IgD-negative memory B cell (primary cell): ENCODE measurements around the gene ABCA12. TPM values are rescaled to one million over a fixed set of nuclear protein-coding genes. Genes with fewer than 3 reads are reported as not detected.
A peak's percentile ranks its signal among the peaks of the same experiment; 100 is the strongest.

ENCODE experiments used
- H3K27ac Mint-ChIP-seq, 3 donors: one replicate each; pipeline ENCODE4 v1.8.0; 2020 to 2022; ENCODE audit warnings: mild to moderate bottlenecking in 3 of 3, mixed read lengths in 3 of 3, moderate library complexity in 1 of 3
- H3K27me3 Mint-ChIP-seq: one replicate; pipeline ENCODE4 v1.8.0; 2021; ENCODE audit warnings: mixed read lengths
- H3K36me3 Mint-ChIP-seq: one replicate; pipeline ENCODE4 v1.8.0; 2020; ENCODE audit warnings: mild to moderate bottlenecking, mixed read lengths
- H3K4me1 Mint-ChIP-seq, 3 donors: one replicate each; pipeline ENCODE4 v1.8.0; 2020 to 2022; ENCODE audit warnings: mixed read lengths in 3 of 3, mild to moderate bottlenecking in 1 of 3
- H3K4me3 Mint-ChIP-seq, 4 donors: one replicate each; pipeline ENCODE4 v1.8.0; 2020 to 2022; ENCODE audit warnings: mild to moderate bottlenecking in 4 of 4, mixed read lengths in 4 of 4, moderate library complexity in 3 of 4
- H3K9me3 Mint-ChIP-seq, 3 donors: one replicate each; pipeline ENCODE4 v1.8.0; 2020 to 2021; ENCODE audit warnings: mixed read lengths in 3 of 3, mild to moderate bottlenecking in 1 of 3
- polyA plus RNA-seq: library from polyadenylated mRNA; unstranded; fragments of 300-500 nt; fragmentation: Illumina TruSeq; gene quantifications from one replicate; pipeline ENCODE4 v1.2.3, GENCODE V29; 2021

Gene ABCA12
- polyA plus RNA-seq, 1 donor from 2014 or later: not detected

DNA sequence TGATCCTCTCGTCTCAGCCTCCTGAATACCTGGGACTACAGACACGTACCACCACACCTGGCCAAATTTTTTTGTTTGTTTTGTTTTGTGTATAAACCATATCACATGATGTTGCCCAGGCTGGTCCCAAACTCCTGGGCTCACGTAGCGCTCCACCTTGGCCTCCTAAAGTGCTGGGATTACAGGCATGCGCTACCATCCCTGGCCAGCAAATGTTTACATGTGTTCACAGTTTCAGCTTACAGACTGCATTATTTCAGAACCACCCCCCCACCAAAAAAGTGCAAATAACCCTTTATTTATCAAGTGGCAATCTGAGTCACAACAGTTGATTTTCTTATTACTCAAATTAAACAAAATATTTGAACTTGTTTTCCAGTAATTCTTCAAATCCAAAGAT, 54.3 kb downstream of the ABCA12 start:
- Mint-ChIP-seq H3K9me3 (no peaks in the 10 kb centered on the region), H3K4me3 (no peak overlapping the region), H3K27ac (no peak overlapping the region), H3K27me3 (no peaks in the 10 kb centered on the region), H3K36me3 (no peaks in the 10 kb centered on the region), H3K4me1 (no peaks in the 10 kb centered on the region)

DNA sequence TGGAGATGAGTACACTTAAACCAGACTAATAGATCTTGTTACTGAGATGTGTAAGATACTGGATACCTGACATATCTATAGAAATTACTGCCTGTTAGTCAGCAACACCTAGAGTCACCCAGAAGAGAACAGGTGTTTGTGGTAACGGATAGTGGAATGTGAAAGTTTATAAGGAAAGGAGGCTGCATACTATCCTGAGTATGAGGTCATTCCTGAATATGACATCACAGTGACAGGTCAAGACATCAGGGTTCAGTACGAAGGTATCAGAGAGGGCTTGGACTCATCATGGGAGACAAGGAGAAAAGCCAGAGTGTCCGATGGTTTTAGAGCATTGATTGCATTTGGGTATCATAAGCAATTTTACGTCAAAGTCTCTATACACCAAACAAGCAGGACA, 55.3 kb downstream of the ABCA12 start:
- Mint-ChIP-seq H3K36me3 (no peaks in the 10 kb centered on the region), H3K4me3 (no peak overlapping the region), H3K4me1 (no peaks in the 10 kb centered on the region), H3K27me3 (no peaks in the 10 kb centered on the region), H3K9me3 (no peaks in the 10 kb centered on the region), H3K27ac (no peak overlapping the region)

DNA sequence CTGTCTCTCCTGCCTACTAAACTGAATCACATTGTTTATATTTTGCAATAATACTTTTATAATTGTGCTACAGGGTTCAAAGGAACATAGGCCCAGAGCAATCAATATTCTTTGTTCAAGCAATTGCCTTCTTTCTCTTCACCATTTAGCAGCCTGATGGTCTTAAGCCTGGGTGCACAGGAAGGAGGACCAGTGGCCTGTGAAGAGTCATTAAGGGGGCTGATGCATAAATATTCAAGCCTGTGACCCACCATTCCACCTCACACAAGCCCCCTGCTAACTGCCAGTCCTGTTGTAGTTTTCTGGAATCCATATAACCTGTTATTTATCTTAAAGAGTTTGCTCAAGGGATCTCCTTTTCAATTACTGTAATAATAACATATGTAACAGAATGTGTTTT, 56.0 kb downstream of the ABCA12 start:
- no peaks in the 10 kb centered on the region for H3K36me3 Mint-ChIP-seq
- no peaks in the 10 kb centered on the region for H3K4me1 Mint-ChIP-seq
- no peak overlapping the region for H3K27ac Mint-ChIP-seq
- H3K9me3 Mint-ChIP-seq: no peaks in the 10 kb centered on the region
- no peaks in the 10 kb centered on the region for H3K27me3 Mint-ChIP-seq
- no peak overlapping the region for H3K4me3 Mint-ChIP-seq

DNA sequence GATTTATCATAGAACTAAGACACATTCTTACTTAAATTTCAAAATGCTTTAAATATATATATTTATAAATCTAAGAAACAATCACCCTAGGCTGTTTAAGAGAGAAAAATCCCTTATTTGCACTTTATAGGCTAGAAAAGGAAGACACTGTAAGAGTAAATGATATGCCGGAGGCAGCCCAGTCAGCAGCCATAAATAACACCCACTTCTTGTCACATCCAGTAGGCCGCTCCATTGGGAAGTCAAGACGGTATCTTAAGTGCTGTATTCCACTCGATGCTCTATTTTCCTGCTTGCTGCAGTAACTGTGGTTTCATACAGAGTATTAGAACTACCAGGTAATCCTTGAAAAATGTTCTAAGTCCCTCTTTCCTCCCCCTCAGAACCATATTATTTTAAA, 57.9 kb downstream of the ABCA12 start:
- Mint-ChIP-seq H3K27me3 (no peaks in the 10 kb centered on the region), H3K36me3 (no peaks in the 10 kb centered on the region), H3K4me1 (no peaks in the 10 kb centered on the region), H3K4me3 (no peak overlapping the region), H3K9me3 (no peaks in the 10 kb centered on the region), H3K27ac (no peak overlapping the region)

- H3K27ac Mint-ChIP-seq: no peak overlapping the region
- no peak overlapping the region for H3K4me3 Mint-ChIP-seq
- peaks cover 1% of the 10 kb centered on the region for H3K27me3 Mint-ChIP-seq
- H3K4me1 Mint-ChIP-seq: no peaks in the 10 kb centered on the region
- H3K9me3 Mint-ChIP-seq: peaks cover 0 to 1% (median 0%) of the 10 kb centered on the region in 3 donors
- H3K36me3 Mint-ChIP-seq: peaks cover 1% of the 10 kb centered on the region
Measured at GRCh38 chr2:215071676-215072075, 66.8 kb downstream of the ABCA12 start.

GRCh38 chr2:215068399-215068798, 70.0 kb downstream of the ABCA12 start:
- H3K27ac Mint-ChIP-seq: no peak overlapping the region
- H3K4me3 Mint-ChIP-seq: no peak overlapping the region
- H3K4me1 Mint-ChIP-seq: no peaks in the 10 kb centered on the region
- H3K27me3 Mint-ChIP-seq: peaks cover 2% of the 10 kb centered on the region
- peaks cover 0 to 3% (median 0%) of the 10 kb centered on the region in 3 donors for H3K9me3 Mint-ChIP-seq
- H3K36me3 Mint-ChIP-seq: peaks cover 1% of the 10 kb centered on the region

DNA sequence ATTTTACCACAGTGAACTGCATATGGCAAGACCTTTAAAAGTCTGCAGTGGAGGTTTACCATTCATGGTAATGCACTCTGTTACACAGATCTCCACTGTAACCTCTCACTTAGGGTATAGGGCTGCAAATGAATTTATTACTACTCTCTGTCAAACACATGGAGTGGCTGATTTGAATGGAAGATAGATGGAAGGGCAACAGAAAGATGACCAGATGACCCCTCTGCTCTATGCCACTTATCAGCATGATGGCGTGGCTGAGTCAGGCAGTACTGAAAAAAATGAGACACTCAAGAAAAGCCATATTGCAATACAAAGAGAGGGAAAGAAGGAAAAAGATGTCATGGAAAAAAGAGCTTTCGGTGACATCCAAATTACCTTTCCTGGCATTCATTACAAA, 72.3 kb downstream of the ABCA12 start:
- H3K4me3 Mint-ChIP-seq: no peak overlapping the region
- no peaks in the 10 kb centered on the region for H3K4me1 Mint-ChIP-seq
- H3K36me3 Mint-ChIP-seq: peaks cover 1% of the 10 kb centered on the region

DNA sequence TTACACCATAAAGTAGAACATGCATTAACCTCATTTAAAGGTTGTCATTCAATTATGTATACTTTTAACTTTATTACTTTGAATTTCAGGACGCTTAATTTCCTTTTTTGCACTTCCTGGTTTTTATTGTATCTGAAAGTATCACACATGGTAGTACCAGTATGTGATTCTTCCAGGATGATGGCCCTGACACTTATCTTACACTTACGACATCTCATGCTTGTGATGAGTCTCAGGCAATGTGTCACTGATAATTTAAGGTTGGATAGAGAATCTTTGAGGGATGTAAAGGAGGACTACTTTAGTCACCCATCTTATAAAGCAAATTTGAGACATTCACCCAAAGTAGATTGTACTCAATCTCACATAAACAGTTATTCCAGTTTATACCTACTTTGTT, 74.9 kb downstream of the ABCA12 start:
- Mint-ChIP-seq H3K4me1 (no peaks in the 10 kb centered on the region), H3K9me3 (peaks cover 0 to 3% (median 0%) of the 10 kb centered on the region in 3 donors), H3K27ac (no peak overlapping the region), H3K27me3 (peaks cover 2% of the 10 kb centered on the region), H3K4me3 (no peak overlapping the region), H3K36me3 (no peaks in the 10 kb centered on the region)

More for the DNA sequence above, 72.3 kb downstream of the ABCA12 start:
- H3K9me3 Mint-ChIP-seq: peaks cover 0 to 3% (median 0%) of the 10 kb centered on the region in 3 donors
- H3K27ac Mint-ChIP-seq: no peak overlapping the region
- H3K27me3 Mint-ChIP-seq: peaks cover 2% of the 10 kb centered on the region

- Mint-ChIP-seq H3K36me3 (no peaks in the 10 kb centered on the region), H3K27me3 (peaks cover 2% of the 10 kb centered on the region), H3K9me3 (peaks cover 0 to under 1% (median 0%) of the 10 kb centered on the region in 3 donors), H3K4me1 (no peaks in the 10 kb centered on the region), H3K4me3 (no peak overlapping the region), H3K27ac (no peak overlapping the region)
Measured at GRCh38 chr2:215060861-215061536, 77.4 kb downstream of the ABCA12 start.

GRCh38 chr2:215059724-215060123, 78.7 kb downstream of the ABCA12 start:
- H3K4me3 Mint-ChIP-seq: no peak overlapping the region
- no peak overlapping the region for H3K27ac Mint-ChIP-seq
- no peaks in the 10 kb centered on the region for H3K4me1 Mint-ChIP-seq
- no peaks in the 10 kb centered on the region for H3K36me3 Mint-ChIP-seq
- H3K27me3 Mint-ChIP-seq: peaks cover 2% of the 10 kb centered on the region
- H3K9me3 Mint-ChIP-seq: no peaks in the 10 kb centered on the region

GRCh38 chr2:215055891-215056290, 82.5 kb downstream of the ABCA12 start:
- Mint-ChIP-seq H3K4me1 (no peaks in the 10 kb centered on the region), H3K27ac (peak overlapping the region in 1 of 3 donors; percentile 4), H3K27me3 (no peaks in the 10 kb centered on the region), H3K4me3 (no peak overlapping the region), H3K9me3 (no peaks in the 10 kb centered on the region), H3K36me3 (no peaks in the 10 kb centered on the region)

DNA sequence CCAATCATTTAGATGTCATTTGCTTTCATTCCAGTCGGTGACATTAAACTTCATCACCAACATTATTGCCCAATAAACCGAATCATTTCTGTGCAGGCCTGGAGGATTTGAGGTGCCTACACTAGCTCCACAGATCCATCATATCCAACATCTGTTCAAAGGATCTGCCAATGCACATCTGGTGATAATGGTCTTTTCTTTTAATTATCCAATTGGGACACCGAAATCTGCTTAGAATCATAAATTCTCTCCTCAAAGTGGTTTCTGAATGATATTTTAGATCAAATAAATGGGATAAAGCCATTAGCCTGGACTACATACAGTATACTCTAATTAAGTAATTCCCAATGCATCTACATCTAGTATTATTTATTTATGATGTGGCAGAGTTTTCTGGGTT, 85.6 kb downstream of the ABCA12 start:
- Mint-ChIP-seq H3K27me3 (no peaks in the 10 kb centered on the region), H3K9me3 (no peaks in the 10 kb centered on the region), H3K4me1 (no peaks in the 10 kb centered on the region), H3K27ac (no peak overlapping the region), H3K36me3 (no peaks in the 10 kb centered on the region), H3K4me3 (no peak overlapping the region)

DNA sequence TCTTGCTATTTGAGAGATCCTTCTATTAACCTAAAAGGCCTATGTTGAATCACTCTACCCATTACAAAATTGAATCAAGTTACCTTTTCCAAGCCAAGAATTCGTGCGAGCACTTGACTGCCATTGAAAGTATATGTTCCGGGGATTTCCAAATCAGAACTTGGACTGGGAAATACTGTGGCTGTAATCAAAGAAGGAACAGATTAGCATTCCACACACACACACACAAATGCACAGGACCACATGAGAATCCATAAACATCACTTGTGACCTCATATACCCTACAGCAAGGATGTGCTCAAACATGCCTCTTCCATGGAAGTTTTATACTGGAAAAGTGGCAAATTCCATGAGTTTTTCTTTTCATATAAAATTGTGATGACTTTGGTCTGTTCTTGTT, 86.0 kb downstream of the ABCA12 start:
- Mint-ChIP-seq H3K4me3 (no peak overlapping the region), H3K27me3 (no peaks in the 10 kb centered on the region), H3K4me1 (no peaks in the 10 kb centered on the region), H3K9me3 (peaks cover 0 to 2% (median 0%) of the 10 kb centered on the region in 3 donors), H3K36me3 (no peaks in the 10 kb centered on the region), H3K27ac (no peak overlapping the region)

DNA sequence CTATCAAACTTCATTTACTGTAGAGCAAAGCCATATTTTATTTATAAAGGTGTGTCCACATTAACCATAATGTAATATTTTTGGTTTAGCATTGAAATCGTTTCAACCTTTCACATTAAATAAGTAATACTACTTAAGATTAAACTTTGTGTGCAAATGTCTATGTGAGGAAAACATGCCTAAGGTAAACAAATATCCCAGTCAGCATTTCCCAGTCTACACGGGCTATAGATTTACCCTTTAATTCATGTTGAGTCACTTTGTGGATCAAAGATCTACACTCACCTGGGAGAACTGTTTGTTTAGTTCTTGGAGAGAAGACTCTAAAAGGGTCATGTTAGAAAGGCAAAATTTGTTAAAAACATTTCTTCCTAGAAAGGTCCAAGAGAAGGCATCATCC, 89.1 kb downstream of the ABCA12 start:
- Mint-ChIP-seq H3K4me1 (no peaks in the 10 kb centered on the region), H3K27ac (no peak overlapping the region), H3K36me3 (no peaks in the 10 kb centered on the region), H3K9me3 (peaks cover 2 to 4% (median 3%) of the 10 kb centered on the region in 3 donors), H3K4me3 (no peak overlapping the region), H3K27me3 (no peaks in the 10 kb centered on the region)

DNA sequence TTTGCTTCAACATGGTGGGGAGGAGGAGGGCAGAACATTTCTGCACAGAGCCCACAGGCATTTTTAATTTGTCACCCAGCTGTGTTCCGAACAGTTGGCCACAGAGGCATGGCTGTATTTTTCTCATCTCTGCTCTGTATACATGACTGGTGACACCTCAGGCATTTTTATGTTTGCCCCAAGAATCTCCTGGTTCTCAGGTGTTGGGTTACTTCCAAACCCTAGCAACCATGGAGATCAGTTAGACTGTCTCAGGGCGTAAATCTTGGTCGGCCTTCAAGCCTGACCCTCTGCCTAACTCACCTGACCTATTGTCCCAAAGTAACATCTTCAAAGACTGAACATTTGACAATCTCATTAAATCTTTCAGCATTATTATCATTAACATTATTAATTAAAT, 100.0 kb downstream of the ABCA12 start:
- H3K27me3 Mint-ChIP-seq: no peaks in the 10 kb centered on the region

GRCh38 chr2:215036314-215036713, 102.1 kb downstream of the ABCA12 start:
- H3K4me3 Mint-ChIP-seq: no peak overlapping the region
- H3K36me3 Mint-ChIP-seq: no peaks in the 10 kb centered on the region
- no peak overlapping the region for H3K27ac Mint-ChIP-seq
- H3K4me1 Mint-ChIP-seq: no peaks in the 10 kb centered on the region
- peaks cover 0 to 2% (median 0%) of the 10 kb centered on the region in 3 donors for H3K9me3 Mint-ChIP-seq
- no peaks in the 10 kb centered on the region for H3K27me3 Mint-ChIP-seq

More for the DNA sequence above, 100.0 kb downstream of the ABCA12 start:
- Mint-ChIP-seq H3K27ac (no peak overlapping the region), H3K4me3 (no peak overlapping the region), H3K9me3 (peaks cover 0 to 3% (median 2%) of the 10 kb centered on the region in 3 donors), H3K4me1 (no peaks in the 10 kb centered on the region), H3K36me3 (no peaks in the 10 kb centered on the region)
